ENCODE data around the gene JADE3.

JADE3 gene

GRCh38 chrX:46912098-46912602 lies at the start of gene JADE3:
TSS of gene JADE3 (plus strand) at chrX:46912421. CDS start at chrX:46984895, 72,474 bp downstream.
- peak; percentile 6 for DNase-seq

GRCh38 chrX:46863072-46863471 lies 49.1 kb upstream of the JADE3 start:
- no peak for DNase-seq

- no peak for DNase-seq
Observed at GRCh38 chrX:46864606-46865005, 47.6 kb upstream of the JADE3 start.

- no peak for DNase-seq
Observed at GRCh38 chrX:46865281-46865680, 46.9 kb upstream of the JADE3 start.

GRCh38 chrX:46866726-46867125 lies 45.5 kb upstream of the JADE3 start:
- no peak for DNase-seq

GRCh38 chrX:46873746-46874145 lies 38.5 kb upstream of the JADE3 start:
- no peak for DNase-seq

GRCh38 chrX:46876901-46877300 lies 35.3 kb upstream of the JADE3 start:
- DNase-seq, result no peak

- no peak for DNase-seq
Observed at GRCh38 chrX:46882266-46882665, 30.0 kb upstream of the JADE3 start.

- DNase-seq, result no peak
Observed at GRCh38 chrX:46884799-46885198, 27.4 kb upstream of the JADE3 start.

- DNase-seq, result no peak
Observed at GRCh38 chrX:46898207-46898606, 14.0 kb upstream of the JADE3 start.

GRCh38 chrX:46903458-46904242 lies 8.6 kb upstream of the JADE3 start:
- peak; percentile 34 for DNase-seq

- no peak for DNase-seq
Observed at GRCh38 chrX:46904626-46905025, 7.6 kb upstream of the JADE3 start.

- no peak for DNase-seq
Observed at GRCh38 chrX:46910415-46910814, 1.8 kb upstream of the JADE3 start.

GRCh38 chrX:46912603-46913491 lies 626 bp downstream of the JADE3 start:
- no peak for DNase-seq

- no peak for DNase-seq
Observed at GRCh38 chrX:46913667-46914066, 1.4 kb downstream of the JADE3 start.

GRCh38 chrX:46916273-46916672 lies 4.1 kb downstream of the JADE3 start:
- no peak for DNase-seq

GRCh38 chrX:46917622-46918021 lies 5.4 kb downstream of the JADE3 start:
- no peak for DNase-seq

- no peak for DNase-seq
Observed at GRCh38 chrX:46918434-46918833, 6.2 kb downstream of the JADE3 start.

- no peak for DNase-seq
Observed at GRCh38 chrX:46920235-46920634, 8.0 kb downstream of the JADE3 start.

GRCh38 chrX:46922611-46923010 lies 10.4 kb downstream of the JADE3 start:
- no peak for DNase-seq

GRCh38 chrX:46927718-46928117 lies 15.5 kb downstream of the JADE3 start:
- DNase-seq, result no peak

- no peak for DNase-seq
Observed at GRCh38 chrX:46929439-46930261, 17.4 kb downstream of the JADE3 start.

- no peak for DNase-seq
Observed at GRCh38 chrX:46935295-46935694, 23.1 kb downstream of the JADE3 start.

Measured in CD4-positive, alpha-beta T cell treated with Interleukin-4 for 4 hours (primary cell).